Mammary epithelial cell (primary cell): ENCODE results near the gene SCNN1G.

Experiments used
- EZH2 ChIP-seq: IDR thresholded peaks from 2 replicates; pipeline ENCODE4 v1.6.1; 2012; ENCODE audit warnings: low read length, inconsistent platforms, borderline replicate concordance
- TF ChIP-seq, protein P1 (sequence below), 2 donors: IDR thresholded peaks in 1 of 2; conservative IDR thresholded peaks in 1 of 2; 2 replicates each; pipeline ENCODE4 v1.5.1; 2011 to 2012; ENCODE audit warnings: inconsistent platforms in 2 of 2, low read length in 2 of 2, mild to moderate bottlenecking in 2 of 2, control low read depth in 1 of 2, low read depth in 1 of 2; ENCODE audit not compliant: insufficient read depth in 1 of 2; ENCODE audit errors: extremely low read depth in 1 of 2

DNA sequence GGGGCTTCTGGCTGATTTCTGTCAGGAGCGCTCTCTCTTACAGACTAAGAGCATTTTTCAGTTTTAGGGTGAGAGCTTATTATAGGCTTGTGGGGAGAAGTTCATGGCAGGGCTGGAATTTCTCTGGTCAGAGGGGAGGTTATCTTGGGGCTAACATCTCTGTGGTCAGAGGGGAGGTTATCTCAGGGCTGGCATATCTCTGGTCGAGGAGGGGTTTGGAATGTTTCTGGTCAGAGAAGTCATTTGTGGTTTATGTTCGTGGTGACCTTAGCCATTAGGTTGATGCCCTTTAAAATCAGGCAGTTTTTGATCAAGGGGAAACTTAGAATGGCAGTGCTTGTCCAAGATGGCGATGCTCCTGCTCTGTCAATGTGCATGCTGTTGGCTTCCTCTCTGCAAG lies 22.5 kb upstream of the SCNN1G start:
- TF ChIP-seq, protein P1, sequence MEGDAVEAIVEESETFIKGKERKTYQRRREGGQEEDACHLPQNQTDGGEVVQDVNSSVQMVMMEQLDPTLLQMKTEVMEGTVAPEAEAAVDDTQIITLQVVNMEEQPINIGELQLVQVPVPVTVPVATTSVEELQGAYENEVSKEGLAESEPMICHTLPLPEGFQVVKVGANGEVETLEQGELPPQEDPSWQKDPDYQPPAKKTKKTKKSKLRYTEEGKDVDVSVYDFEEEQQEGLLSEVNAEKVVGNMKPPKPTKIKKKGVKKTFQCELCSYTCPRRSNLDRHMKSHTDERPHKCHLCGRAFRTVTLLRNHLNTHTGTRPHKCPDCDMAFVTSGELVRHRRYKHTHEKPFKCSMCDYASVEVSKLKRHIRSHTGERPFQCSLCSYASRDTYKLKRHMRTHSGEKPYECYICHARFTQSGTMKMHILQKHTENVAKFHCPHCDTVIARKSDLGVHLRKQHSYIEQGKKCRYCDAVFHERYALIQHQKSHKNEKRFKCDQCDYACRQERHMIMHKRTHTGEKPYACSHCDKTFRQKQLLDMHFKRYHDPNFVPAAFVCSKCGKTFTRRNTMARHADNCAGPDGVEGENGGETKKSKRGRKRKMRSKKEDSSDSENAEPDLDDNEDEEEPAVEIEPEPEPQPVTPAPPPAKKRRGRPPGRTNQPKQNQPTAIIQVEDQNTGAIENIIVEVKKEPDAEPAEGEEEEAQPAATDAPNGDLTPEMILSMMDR (conservative IDR thresholded peaks at IDR 0.05 in 1 of 2, IDR thresholded peaks at IDR 0.05 in 1 of 2; ENCODE audit: extremely low read depth in 1 of 2, insufficient read depth in 1 of 2, low read depth in 1 of 2, low read length in 2 of 2) = no peak
- TF ChIP-seq EZH2 = no peak
